SU-DHL-6 (cell line): ENCODE results near the gene SCGB1C2.

Experiments
- CTCF ChIP-seq: fragments of 200-600 bp; sonication (generic); IDR thresholded peaks from one replicate; pipeline ENCODE4 v1.5.1; 2017; ENCODE audit warnings: antibody characterized with exemption, mild to moderate bottlenecking, low read length, moderate library complexity; ENCODE audit not compliant: insufficient read depth, poor library complexity, severe bottlenecking
- EZH2phosphoT487 ChIP-seq: fragments of 200-600 bp; sonication (generic), shearing (Covaris generic); conservative IDR thresholded peaks from 2 replicates; pipeline ENCODE4 v1.6.1; 2018; ENCODE audit warnings: mild to moderate bottlenecking, antibody characterized with exemption, low read length, moderate library complexity, mixed read lengths

GRCh38 chr17:178292-179065 is 41.1 kb downstream of the SCGB1C2 start:
- TF ChIP-seq CTCF: no peak
- TF ChIP-seq EZH2phosphoT487: no peak
